ENCODE results near the gene CMTM7.

CMTM7 gene

GRCh38 chr3:32414522-32415202 lies 23.0 kb downstream of the CMTM7 start:
- DNase-seq, result peak in 5 of 6 experiments; percentile 17 to 74 (median 66)

- no peak for DNase-seq
Measured at GRCh38 chr3:32419742-32420125, 28.1 kb downstream of the CMTM7 start.

GRCh38 chr3:32420126-32421038 lies 28.7 kb downstream of the CMTM7 start:
- peak in 1 of 6 experiments; percentile 25 for DNase-seq

- no peak for DNase-seq
Measured at GRCh38 chr3:32421185-32421584, 29.5 kb downstream of the CMTM7 start.

GRCh38 chr3:32421991-32422859 lies 30.6 kb downstream of the CMTM7 start:
- DNase-seq, result no peak

- DNase-seq, result no peak
Measured at GRCh38 chr3:32422943-32423342, 31.3 kb downstream of the CMTM7 start.

GRCh38 chr3:32423534-32423933 lies 31.9 kb downstream of the CMTM7 start:
- DNase-seq, result no peak

GRCh38 chr3:32423956-32424557 lies 32.4 kb downstream of the CMTM7 start:
- peak in 3 of 6 experiments; percentile 40 to 59 (median 49) for DNase-seq

GRCh38 chr3:32424581-32425250 lies 33.1 kb downstream of the CMTM7 start:
- peak in 1 of 6 experiments; percentile 18 for DNase-seq

GRCh38 chr3:32428092-32429068 lies 36.7 kb downstream of the CMTM7 start:
- peak in 4 of 6 experiments; percentile 15 to 59 (median 49) for DNase-seq

GRCh38 chr3:32430900-32431299 lies 39.2 kb downstream of the CMTM7 start:
- DNase-seq, result peak in 3 of 6 experiments; percentile 19 to 40 (median 33)

GRCh38 chr3:32431481-32431880 lies 39.8 kb downstream of the CMTM7 start:
- DNase-seq, result no peak

- DNase-seq, result no peak
Measured at GRCh38 chr3:32432045-32432710, 40.5 kb downstream of the CMTM7 start.

GRCh38 chr3:32432711-32433530 lies 41.3 kb downstream of the CMTM7 start:
- DNase-seq, result peak in 4 of 6 experiments; percentile 15 to 73 (median 64)

- DNase-seq, result no peak
Measured at GRCh38 chr3:32434206-32434605, 42.6 kb downstream of the CMTM7 start.

GRCh38 chr3:32435911-32436815 lies 44.5 kb downstream of the CMTM7 start:
- DNase-seq, result no peak

- no peak for DNase-seq
Measured at GRCh38 chr3:32436816-32437189, 45.1 kb downstream of the CMTM7 start.

- peak in 1 of 6 experiments; percentile 9 for DNase-seq
Measured at GRCh38 chr3:32437896-32438295, 46.2 kb downstream of the CMTM7 start.

Measured in stimulated activated naive CD4-positive, alpha-beta T cell (primary cell).